Esophagus squamous epithelium (tissue), 5 donors: ENCODE data around the gene TMUB1. TPM values are rescaled to one million over a fixed set of nuclear protein-coding genes. Genes with fewer than 3 reads are reported as not detected.

ENCODE experiments used
- DNase-seq: peaks from one replicate; lab custom pipeline; 2025; lab: John Stamatoyannopoulos, UW
- H3K27ac ChIP-seq, 4 donors: fragments of 200-600 bp; sonication (generic); one replicate each; pipeline ENCODE4 v1.5.1; 2016 to 2019; ENCODE audit warnings: mild to moderate bottlenecking in 1 of 4
- H3K27me3 ChIP-seq, 4 donors: fragments of 200-600 bp; sonication (generic); 1 replicate in 3 of 4; 2 replicates in 1 of 4; pipeline versions ENCODE4 v1.5.1 to v1.6.0; 2017 to 2021; ENCODE audit warnings: antibody characterized with exemption in 1 of 4
- H3K36me3 ChIP-seq, 3 donors: fragments of 200-600 bp; sonication (generic); one replicate each; pipeline ENCODE4 v1.5.1; 2016 to 2019
- H3K4me1 ChIP-seq, 3 donors: fragments of 200-600 bp; sonication (generic); one replicate each; pipeline ENCODE4 v1.5.1; 2017 to 2019
- H3K4me3 ChIP-seq, 4 donors: fragments of 200-600 bp; sonication (generic); 1 replicate in 3 of 4; 2 replicates in 1 of 4; pipeline ENCODE4 v1.5.1; 2016 to 2019; ENCODE audit warnings: mild to moderate bottlenecking in 2 of 4, moderate library complexity in 1 of 4
- H3K9me3 ChIP-seq, 3 donors: fragments of 200-600 bp; sonication (generic); one replicate each; pipeline ENCODE4 v1.5.1; 2016 to 2019
- CTCF ChIP-seq, 6 experiments: fragments of 450-650 bp in 4 of 6; fragments of 200-600 bp in 2 of 6; sonication (generic) in 2 of 6; IDR thresholded peaks; one replicate each; pipeline ENCODE4 v1.5.1; 2016 to 2019; ENCODE audit warnings: antibody characterized with exemption in 6 of 6, mild to moderate bottlenecking in 4 of 6, moderate library complexity in 4 of 6
- POLR2A ChIP-seq, 4 donors: fragments of 450-650 bp; IDR thresholded peaks; one replicate each; pipeline ENCODE4 v1.6.1; 2017; ENCODE audit warnings: antibody characterized with exemption in 4 of 4, mild to moderate bottlenecking in 4 of 4, moderate library complexity in 3 of 4
- WGBS, 2 donors: methylation state at CpG; one replicate each; pipeline ENCODE4 v1.1.5; 2018; 5-methylcytosine and 5-hydroxymethylcytosine counted together
- intact Hi-C: fragments of 100-400 bp; cut with DNase I; formaldehyde crosslinking; loops from one replicate; pipeline ENCODE4 v1.15.0; 2022
- total RNA-seq, 4 donors: library from RNA; depleted of rRNA; stranded (reverse); fragments of >200 nt; gene quantifications; one replicate each; pipeline ENCODE4 v1.1.0, GENCODE V29; 2016
- donor health status: DM: yes; HTN: yes; CAD: no.

TMUB1 gene
- total RNA-seq, 4 donors from 2014 or later, result 28.4 to 51.0 (median 35.2) TPM

DNA sequence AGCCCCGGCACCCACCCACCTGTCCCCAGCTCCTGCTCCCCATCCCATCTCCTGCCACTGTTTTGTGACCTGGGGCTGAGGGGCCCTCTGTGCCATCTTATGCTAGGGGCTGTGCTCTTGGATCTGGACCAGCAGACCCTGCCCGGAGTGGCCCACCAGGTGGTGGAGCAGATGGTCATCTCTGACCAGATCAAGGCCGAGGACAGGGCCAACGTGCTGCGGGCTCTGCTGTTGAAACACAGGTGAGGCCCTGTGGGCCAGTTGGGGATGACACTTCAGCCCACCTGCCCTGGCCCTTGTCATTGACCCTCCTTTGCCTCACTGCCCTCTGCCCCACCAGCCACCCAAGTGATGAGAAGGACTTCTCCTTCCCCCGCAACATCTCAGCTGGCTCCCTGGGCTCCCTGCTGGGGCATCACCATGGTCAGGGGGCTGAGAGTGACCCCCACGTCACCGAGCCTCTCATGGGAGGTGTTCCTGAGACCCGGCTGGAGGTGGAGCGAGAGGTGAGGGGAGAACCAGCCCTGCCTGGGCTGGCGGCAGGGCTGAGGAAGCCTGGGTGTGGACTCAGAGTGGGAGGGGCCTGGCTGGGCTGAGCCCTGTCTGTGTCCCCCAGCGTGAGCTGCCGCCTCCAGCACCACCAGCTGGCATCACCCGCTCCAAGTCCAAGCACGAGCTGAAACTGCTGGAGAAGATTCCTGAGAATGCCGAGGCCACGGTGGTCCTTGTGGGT lies 13.3 kb downstream of the TMUB1 start:
- TF ChIP-seq POLR2A (IDR thresholded peaks at IDR 0.05) (no peak), CTCF (IDR thresholded peaks at IDR 0.05) (no peak)
- Histone ChIP-seq H3K4me1 (no peaks in the 10 kb centered on the region), H3K27me3 (no peaks in the 10 kb centered on the region), H3K27ac (no peak overlapping the region), H3K9me3 (no peaks in the 10 kb centered on the region), H3K4me3 (no peak overlapping the region), H3K36me3 (peaks cover 38 to 100% (median 80%) of the 10 kb centered on the region in 3 donors)
- no CpG with 5 or more reads among the region's 17 CpGs for WGBS, 2 donors
- no peak for DNase-seq
- intact Hi-C loops, result no loop called here

DNA sequence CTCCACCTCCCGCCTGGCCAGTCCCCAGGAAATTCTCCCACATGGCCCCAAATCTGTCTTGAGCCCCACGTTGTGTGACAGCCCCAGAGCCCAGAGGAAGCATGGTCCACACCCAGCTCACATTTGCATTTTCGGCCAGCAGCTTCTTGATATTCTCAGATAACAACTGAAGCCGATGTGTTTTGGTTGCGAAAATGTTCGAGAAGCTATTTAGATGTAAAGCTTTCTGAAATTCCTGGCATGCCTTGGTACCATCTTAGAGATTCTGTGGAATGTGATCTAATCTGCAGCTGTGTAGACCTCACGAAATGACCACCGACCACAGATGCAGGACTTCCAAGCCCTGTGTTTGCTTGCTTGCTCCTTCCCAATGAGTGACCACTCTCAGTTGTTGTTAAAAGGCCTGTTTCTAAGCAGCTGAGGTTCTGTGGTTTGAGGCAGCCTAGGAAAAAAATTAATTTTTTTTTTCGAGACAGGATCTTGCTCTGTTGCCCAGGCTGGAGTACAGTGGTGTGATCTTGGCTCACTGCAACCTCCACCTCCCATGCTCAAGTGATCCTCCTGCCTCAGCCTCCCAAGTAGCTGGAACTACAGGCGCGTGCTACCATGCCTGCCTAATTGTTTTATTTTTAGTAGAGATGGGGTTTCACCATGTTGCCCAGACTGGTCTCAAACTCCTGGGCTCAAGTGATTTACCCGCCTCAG lies 15.1 kb downstream of the TMUB1 start:
- H3K9me3 ChIP-seq, result no peaks in the 10 kb centered on the region
- peaks cover 35 to 100% (median 83%) of the 10 kb centered on the region in 3 donors for H3K36me3 ChIP-seq
- 87 to 89% methylated on average over 8 to 10 of the region's 12 CpGs for WGBS, 2 donors
- no peaks in the 10 kb centered on the region for H3K27me3 ChIP-seq
- H3K4me1 ChIP-seq, result peaks cover 0 to 9% (median 1%) of the 10 kb centered on the region in 3 donors
- intact Hi-C loops, result no loop called here
- H3K4me3 ChIP-seq, result no peak overlapping the region
- H3K27ac ChIP-seq, result no peak overlapping the region
- TF ChIP-seq CTCF (IDR thresholded peaks at IDR 0.05), result no peak
- no peak for TF ChIP-seq POLR2A (IDR thresholded peaks at IDR 0.05)
- no peak for DNase-seq

GRCh38 chr7:151066273-151066974 lies 16.9 kb downstream of the TMUB1 start:
- no peaks in the 10 kb centered on the region for H3K9me3 ChIP-seq
- intact Hi-C loops, result no loop called here
- H3K27me3 ChIP-seq, result no peaks in the 10 kb centered on the region
- TF ChIP-seq CTCF (IDR thresholded peaks at IDR 0.05) (no peak), POLR2A (IDR thresholded peaks at IDR 0.05) (no peak)
- DNase-seq, result no peak
- WGBS, 2 donors, result 93% methylated on average over 16 of the region's 39 CpGs
- no peak overlapping the region for H3K27ac ChIP-seq
- H3K36me3 ChIP-seq, result peaks cover 26 to 95% (median 71%) of the 10 kb centered on the region in 3 donors
- H3K4me3 ChIP-seq, result no peak overlapping the region
- H3K4me1 ChIP-seq, result peaks cover 14 to 27% (median 19%) of the 10 kb centered on the region in 3 donors

DNA sequence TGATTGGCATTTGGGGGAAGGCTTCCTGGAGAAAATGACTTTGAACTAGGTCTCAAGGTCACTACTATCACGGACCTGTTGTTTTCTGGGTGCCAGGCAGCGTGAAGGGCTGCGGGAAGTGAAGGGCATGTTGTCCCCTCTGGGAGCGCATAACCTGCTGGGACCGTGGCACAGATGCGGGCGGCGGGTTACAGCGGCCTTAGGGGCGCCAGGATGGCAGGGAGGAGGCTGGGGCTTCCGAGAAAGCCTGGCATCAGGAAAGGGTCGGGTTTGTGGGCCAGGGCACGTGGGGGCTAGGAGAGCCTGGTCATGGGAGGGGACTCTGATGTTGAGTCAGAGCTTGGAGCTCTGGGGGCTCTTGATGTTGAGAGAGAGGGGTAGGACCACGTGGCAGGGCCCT lies 17.8 kb downstream of the TMUB1 start:
- TF ChIP-seq CTCF (IDR thresholded peaks at IDR 0.05) (no peak), POLR2A (IDR thresholded peaks at IDR 0.05) (no peak)
- no peak overlapping the region for H3K27ac ChIP-seq
- peaks cover 23 to 36% (median 29%) of the 10 kb centered on the region in 3 donors for H3K4me1 ChIP-seq
- no peak for DNase-seq
- H3K4me3 ChIP-seq, result no peak overlapping the region
- peaks cover 17 to 86% (median 62%) of the 10 kb centered on the region in 3 donors for H3K36me3 ChIP-seq
- intact Hi-C loops, result no loop called here
- WGBS, 2 donors, result 86 to 97% methylated on average over 11 to 14 of the region's 14 CpGs
- no peaks in the 10 kb centered on the region for H3K27me3 ChIP-seq
- no peaks in the 10 kb centered on the region for H3K9me3 ChIP-seq
